Upper lobe of left lung (tissue), 6 donors: ENCODE results near the gene CYB5A. TPM values are rescaled to one million over a fixed set of nuclear protein-coding genes. Genes with fewer than 3 reads are reported as not detected.

Experiments used
- ATAC-seq, 2 donors: fragments of 200-7000 bp; cut with Tn5 transposase; one replicate each; pipeline ENCODE4 v1.9.1; 2022; ENCODE audit warnings: mild to moderate bottlenecking in 2 of 2, moderate library complexity in 2 of 2; ENCODE audit not compliant: low FRiP score in 2 of 2
- DNase-seq, 2 donors: peaks; one replicate each; pipeline ENCODE4 v3.0.0-alpha.2; 2019 to 2020
- H3K27ac ChIP-seq, 4 donors: fragments of 200-600 bp; sonication (generic); one replicate each; pipeline ENCODE4 v1.5.1; 2016 to 2019
- H3K27me3 ChIP-seq, 4 donors: fragments of 200-600 bp; sonication (generic); one replicate each; pipeline ENCODE4 v1.5.1; 2017 to 2019
- H3K36me3 ChIP-seq, 4 donors: fragments of 200-600 bp; sonication (generic); one replicate each; pipeline ENCODE4 v1.5.1; 2016 to 2019
- H3K4me1 ChIP-seq, 4 donors: fragments of 200-600 bp; sonication (generic); one replicate each; pipeline ENCODE4 v1.5.1; 2018 to 2019
- H3K4me3 ChIP-seq, 4 donors: fragments of 200-600 bp; sonication (generic); one replicate each; pipeline ENCODE4 v1.5.1; 2017 to 2019; ENCODE audit warnings: mild to moderate bottlenecking in 2 of 4, moderate library complexity in 1 of 4
- H3K9me3 ChIP-seq, 4 donors: fragments of 200-600 bp; sonication (generic); one replicate each; pipeline ENCODE4 v1.5.1; 2018 to 2019
- CTCF ChIP-seq, 6 experiments: fragments of 450-650 bp in 4 of 6; fragments of 200-600 bp in 2 of 6; sonication (generic) in 2 of 6; IDR thresholded peaks; one replicate each; pipeline ENCODE4 v1.5.1; 2016 to 2019; ENCODE audit warnings: antibody characterized with exemption in 6 of 6
- EP300 ChIP-seq, 4 donors: sonication (generic); formaldehyde crosslinking; IDR thresholded peaks; one replicate each; pipeline ENCODE4 v1.5.1; 2017; ENCODE audit warnings: antibody characterized with exemption in 4 of 4, control low read depth in 2 of 4
- POLR2A ChIP-seq, 4 donors: fragments of 450-650 bp; IDR thresholded peaks; one replicate each; pipeline ENCODE4 v1.5.1; 2016 to 2017; ENCODE audit warnings: antibody characterized with exemption in 4 of 4, mild to moderate bottlenecking in 2 of 4
- POLR2AphosphoS5 ChIP-seq, 2 donors: sonication (generic); formaldehyde crosslinking; IDR thresholded peaks; one replicate each; pipeline ENCODE4 v1.5.1; 2017; ENCODE audit warnings: antibody characterized with exemption in 2 of 2
- WGBS, 2 donors: methylation state at CpG; one replicate each; pipeline ENCODE4 v1.1.5; 2017 to 2018; 5-methylcytosine and 5-hydroxymethylcytosine counted together
- total RNA-seq, 6 donors: library from RNA; depleted of rRNA in 4 of 6; stranded (reverse); fragments of >200 nt in 4 of 6; gene quantifications; one replicate each; pipeline versions ENCODE4 v1.1.0 to v1.2.1, GENCODE V29; 2016 to 2021
- donor health status: DM: no; HTN: no; CAD: no; lungs with moderate emphysema.
- donor health status: DM: no; HTN: yes; CAD: no; lungs with severe emphysema.

The CYB5A gene
- total RNA-seq, 6 donors from 2014 or later = 291 to 729 (median 637) TPM

GRCh38 chr18:74278058-74278457, 13.7 kb downstream of the CYB5A start:
- no peak for TF ChIP-seq POLR2A (IDR thresholded peaks at IDR 0.05)
- no peak for TF ChIP-seq EP300 (IDR thresholded peaks at IDR 0.05)
- TF ChIP-seq POLR2AphosphoS5 (IDR thresholded peaks at IDR 0.05) = no peak
- peaks cover 74 to 89% (median 85%) of the 10 kb centered on the region in 4 donors for H3K4me1 ChIP-seq
- ATAC-seq (no peak), DNase-seq (no peak)
- H3K4me3 ChIP-seq = no peak overlapping the region
- peak overlapping the region in 3 of 4 donors; percentile 36 to 66 (median 41) for H3K27ac ChIP-seq
- no peaks in the 10 kb centered on the region for H3K27me3 ChIP-seq
- H3K9me3 ChIP-seq = no peaks in the 10 kb centered on the region
- no peaks in the 10 kb centered on the region for H3K36me3 ChIP-seq
- 63 to 81% methylated on average over 7 of the region's 7 CpGs for WGBS, 2 donors

GRCh38 chr18:74277296-74277695, 14.5 kb downstream of the CYB5A start:
- no peak for TF ChIP-seq POLR2AphosphoS5 (IDR thresholded peaks at IDR 0.05)
- TF ChIP-seq POLR2A (IDR thresholded peaks at IDR 0.05) = no peak
- no peak for TF ChIP-seq EP300 (IDR thresholded peaks at IDR 0.05)
- no peak for TF ChIP-seq CTCF (IDR thresholded peaks at IDR 0.05)
- Histone ChIP-seq H3K9me3 (no peaks in the 10 kb centered on the region), H3K27me3 (no peaks in the 10 kb centered on the region), H3K27ac (peak overlapping the region in 3 of 4 donors; percentile 36 to 66 (median 41)), H3K4me3 (no peak overlapping the region), H3K4me1 (peaks cover 68 to 88% (median 84%) of the 10 kb centered on the region in 4 donors), H3K36me3 (no peaks in the 10 kb centered on the region)
- DNase-seq (no peak), ATAC-seq (no peak)
- WGBS, 2 donors = 54 to 81% methylated on average over 2 of the region's 2 CpGs

- Histone ChIP-seq H3K27me3 (no peaks in the 10 kb centered on the region), H3K9me3 (no peaks in the 10 kb centered on the region), H3K4me1 (peaks cover 64 to 87% (median 84%) of the 10 kb centered on the region in 4 donors), H3K4me3 (no peak overlapping the region), H3K27ac (peak overlapping the region in 2 of 4 donors; percentile 41 to 66), H3K36me3 (peaks cover 0 to 2% (median 0%) of the 10 kb centered on the region in 4 donors)
- ATAC-seq (no peak), DNase-seq (no peak)
- TF ChIP-seq POLR2AphosphoS5 (IDR thresholded peaks at IDR 0.05) (no peak), POLR2A (IDR thresholded peaks at IDR 0.05) (no peak), EP300 (IDR thresholded peaks at IDR 0.05) (no peak), CTCF (IDR thresholded peaks at IDR 0.05) (no peak)
- WGBS, 2 donors = 51 to 62% methylated on average over 10 of the region's 10 CpGs
Observed at GRCh38 chr18:74276609-74277008, 15.2 kb downstream of the CYB5A start.

GRCh38 chr18:74275736-74276135, 16.0 kb downstream of the CYB5A start:
- Histone ChIP-seq H3K27me3 (no peaks in the 10 kb centered on the region), H3K36me3 (peaks cover 0 to 2% (median 0%) of the 10 kb centered on the region in 4 donors), H3K9me3 (no peaks in the 10 kb centered on the region), H3K27ac (peak overlapping the region; percentile 10 to 66 (median 28)), H3K4me1 (peaks cover 57 to 88% (median 81%) of the 10 kb centered on the region in 4 donors), H3K4me3 (no peak overlapping the region)
- no peak for ATAC-seq
- DNase-seq = peak in 1 of 2 donors; percentile 63
- TF ChIP-seq POLR2A (IDR thresholded peaks at IDR 0.05) (no peak), CTCF (IDR thresholded peaks at IDR 0.05) (no peak), POLR2AphosphoS5 (IDR thresholded peaks at IDR 0.05) (no peak)
- 80 to 83% methylated on average over 11 of the region's 11 CpGs for WGBS, 2 donors

GRCh38 chr18:74274700-74275099, 17.1 kb downstream of the CYB5A start:
- peaks cover 67 to 92% (median 88%) of the 10 kb centered on the region in 4 donors for H3K4me1 ChIP-seq
- WGBS, 2 donors = 47 to 54% methylated on average over 4 of the region's 4 CpGs
- H3K27me3 ChIP-seq = no peaks in the 10 kb centered on the region
- peaks cover 0 to 2% (median 0%) of the 10 kb centered on the region in 4 donors for H3K36me3 ChIP-seq
- ATAC-seq (no peak), DNase-seq (no peak)
- H3K9me3 ChIP-seq = no peaks in the 10 kb centered on the region
- TF ChIP-seq POLR2AphosphoS5 (IDR thresholded peaks at IDR 0.05) (no peak), CTCF (IDR thresholded peaks at IDR 0.05) (no peak), POLR2A (IDR thresholded peaks at IDR 0.05) (no peak), EP300 (IDR thresholded peaks at IDR 0.05) (no peak)
- no peak overlapping the region for H3K4me3 ChIP-seq
- peak overlapping the region in 2 of 4 donors; percentile 41 to 66 for H3K27ac ChIP-seq
